GM19238 (cell line): ENCODE measurements around the gene PDCD6IP.

Experiments used
- DNase-seq: peaks from one replicate; pipeline ENCODE4 v3.0.0; 2011; ENCODE audit warnings: low spot score; ENCODE audit not compliant: insufficient read length

The PDCD6IP gene

DNA sequence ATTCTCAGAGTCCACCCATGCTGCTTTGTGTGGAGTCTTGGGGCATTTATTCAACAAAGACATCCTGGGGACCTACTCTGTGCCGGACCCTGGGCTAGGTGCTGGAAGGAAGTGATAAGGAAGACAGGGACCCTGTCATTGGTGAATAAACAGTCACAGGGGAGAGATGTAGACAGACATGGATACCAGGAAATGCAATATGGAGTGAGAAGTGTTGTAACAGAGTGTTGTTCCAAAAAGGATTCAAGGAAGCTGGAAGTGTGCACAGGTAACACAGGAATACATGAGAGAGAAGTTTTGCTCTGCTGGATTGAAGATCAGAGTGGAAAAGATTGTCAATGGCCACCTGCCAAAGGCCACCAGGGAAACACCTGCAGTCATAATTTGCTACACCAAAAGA, 89.0 kb downstream of the PDCD6IP start:
- no peak for DNase-seq

DNA sequence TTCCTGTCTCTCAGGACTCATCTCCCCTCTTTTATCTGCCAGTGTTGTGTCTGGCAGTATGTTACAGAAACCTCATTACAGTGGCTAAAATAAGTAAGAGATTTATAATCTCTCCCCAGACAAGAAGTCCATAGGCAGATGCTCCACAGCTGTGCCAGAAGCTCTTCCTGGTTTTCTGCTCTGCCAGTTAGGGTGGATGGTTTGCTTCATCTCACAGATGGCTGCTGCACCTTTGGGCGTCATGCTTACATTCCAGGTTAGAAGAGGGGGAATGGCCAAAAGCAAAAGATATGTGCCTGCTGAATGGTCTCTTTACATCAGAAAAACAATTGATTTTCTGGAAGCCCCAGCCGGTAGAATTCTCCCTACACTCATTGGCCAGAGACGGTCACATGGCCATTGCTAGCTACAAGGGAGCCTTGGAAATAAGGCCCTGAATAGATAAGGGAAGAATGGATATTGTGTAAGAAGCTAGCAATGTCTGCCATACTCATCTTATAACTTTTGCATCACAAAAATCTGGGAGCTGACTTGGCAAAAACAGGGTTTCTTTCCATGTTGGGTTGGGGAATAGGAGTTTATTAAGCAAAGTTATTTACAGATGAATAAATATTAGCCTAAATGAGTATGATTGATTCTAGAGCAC, 91.1 kb downstream of the PDCD6IP start:
- DNase-seq = no peak

DNA sequence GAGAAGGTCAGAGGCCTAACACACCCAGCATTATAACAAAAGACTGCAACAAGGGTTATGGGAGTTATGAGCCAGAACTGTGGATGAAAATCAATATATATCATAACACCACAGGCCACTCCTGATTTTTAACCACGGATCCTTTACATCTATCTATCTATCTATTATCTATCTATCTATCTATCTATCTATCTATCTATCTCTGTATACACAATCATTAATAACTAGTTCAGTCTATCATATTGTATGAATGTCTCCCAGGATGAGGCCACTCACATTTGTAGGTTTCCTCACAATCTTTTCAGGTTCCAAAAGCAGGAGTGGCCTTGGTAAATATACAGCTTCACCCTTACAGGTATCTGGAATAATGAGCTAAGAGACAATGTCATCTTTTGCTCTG, 94.2 kb downstream of the PDCD6IP start:
- no peak for DNase-seq

DNA sequence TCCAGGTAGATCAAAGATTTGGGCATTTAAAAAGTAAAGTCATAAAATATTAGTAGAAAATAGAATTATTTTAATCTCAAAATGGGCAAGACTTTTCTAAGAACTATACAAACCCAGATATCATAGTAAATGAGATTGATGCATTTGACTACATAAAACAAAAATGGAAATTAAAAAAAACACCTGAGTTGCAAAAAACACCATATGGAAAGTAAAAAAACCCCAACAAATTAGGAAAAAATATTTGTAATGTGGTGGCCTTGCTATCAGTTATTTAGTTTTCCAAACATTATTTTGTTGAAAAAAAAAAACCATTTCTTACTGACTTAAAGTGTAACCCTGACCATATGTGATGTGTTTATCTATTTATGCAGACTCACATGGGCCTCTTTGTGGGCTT, 97.2 kb downstream of the PDCD6IP start:
- DNase-seq = no peak

DNA sequence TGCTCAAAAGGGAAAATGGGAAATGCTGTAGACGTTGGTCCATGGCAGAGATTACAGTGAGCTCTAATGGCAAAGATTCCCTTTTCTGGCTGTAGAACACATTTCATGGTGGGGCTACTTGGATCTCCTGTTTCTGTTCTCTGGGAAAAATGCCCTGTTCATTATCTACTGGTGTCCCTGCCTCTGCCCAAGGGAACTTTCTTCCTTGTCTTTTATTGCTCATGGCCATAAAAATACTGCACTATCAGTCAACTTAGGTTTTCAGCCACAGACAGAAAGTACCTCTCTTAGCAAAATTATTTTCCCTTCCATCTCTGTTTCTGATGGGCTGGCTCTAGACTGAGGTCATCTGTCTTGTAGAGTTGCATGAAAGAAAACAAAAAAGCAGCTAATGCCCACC, 98.9 kb downstream of the PDCD6IP start:
- no peak for DNase-seq

DNA sequence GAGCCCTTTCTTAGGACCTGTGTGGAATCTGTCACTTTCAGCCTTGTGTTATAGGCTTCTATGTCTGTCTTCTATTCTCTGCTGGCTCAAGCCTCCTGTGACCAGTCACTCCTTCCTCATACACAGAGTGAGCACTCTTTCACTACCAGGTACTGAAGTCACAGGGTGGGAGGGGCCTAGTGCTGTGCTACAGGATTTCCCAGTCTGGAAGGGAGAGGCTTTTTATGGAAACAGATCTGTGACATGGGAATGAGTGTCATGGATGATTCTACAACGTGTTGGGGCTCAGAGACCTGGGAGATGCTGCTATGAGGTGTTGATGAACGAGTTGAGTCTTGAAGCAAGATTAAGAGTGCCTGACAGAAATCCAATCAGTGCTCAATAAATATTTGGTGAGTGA, 100.5 kb downstream of the PDCD6IP start:
- no peak for DNase-seq

DNA sequence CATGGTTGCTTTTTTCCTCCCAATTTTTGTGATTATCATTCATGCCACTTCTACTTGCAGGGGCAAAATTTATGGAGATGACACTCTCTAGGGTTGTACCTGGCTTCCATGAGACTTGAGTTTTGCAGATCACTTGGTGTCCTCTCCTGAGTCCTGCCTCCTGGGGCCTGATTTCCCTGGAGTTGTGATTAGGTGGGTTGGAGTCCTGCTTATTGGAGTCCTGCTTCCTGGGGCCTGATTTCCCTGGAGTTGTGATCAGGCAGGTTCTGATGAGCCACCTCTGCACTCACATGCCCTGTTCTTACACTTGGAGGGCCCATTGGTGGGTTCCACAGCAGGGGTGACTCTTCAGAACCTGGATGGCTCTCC, 102.0 kb downstream of the PDCD6IP start:
- no peak for DNase-seq

DNA sequence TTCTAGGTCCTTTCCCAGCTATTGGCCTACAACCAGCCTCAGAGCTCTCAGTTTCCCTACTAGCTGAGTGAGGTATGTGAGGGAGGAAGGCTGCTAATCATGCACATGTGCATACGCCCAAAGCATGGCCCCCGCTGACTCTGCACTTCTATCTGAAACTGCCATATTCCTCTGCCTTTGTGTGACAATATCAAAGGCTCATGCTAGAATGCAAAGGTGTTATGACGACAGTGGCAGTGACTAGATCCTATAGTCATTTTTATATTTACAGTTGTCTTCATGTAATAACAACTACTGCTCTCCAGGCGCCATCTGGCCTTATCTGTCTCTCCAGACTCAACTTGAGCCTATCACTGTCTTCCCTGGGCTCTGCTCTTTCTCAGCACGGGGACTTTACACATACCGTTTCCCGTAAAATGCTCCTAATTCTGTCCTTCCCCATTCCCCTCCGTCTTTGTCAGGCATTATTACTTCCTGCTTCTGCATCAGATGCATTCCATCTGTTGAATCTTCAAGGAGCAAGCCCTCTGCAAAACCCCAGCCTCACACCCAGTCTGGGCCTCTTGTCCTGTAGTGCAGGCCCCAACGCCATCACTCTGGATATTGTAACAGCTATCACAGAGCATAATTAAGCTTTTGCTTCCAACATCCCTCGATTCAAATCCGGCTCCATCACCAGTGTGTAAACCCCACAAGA, 102.5 kb downstream of the PDCD6IP start:
- DNase-seq = no peak

DNA sequence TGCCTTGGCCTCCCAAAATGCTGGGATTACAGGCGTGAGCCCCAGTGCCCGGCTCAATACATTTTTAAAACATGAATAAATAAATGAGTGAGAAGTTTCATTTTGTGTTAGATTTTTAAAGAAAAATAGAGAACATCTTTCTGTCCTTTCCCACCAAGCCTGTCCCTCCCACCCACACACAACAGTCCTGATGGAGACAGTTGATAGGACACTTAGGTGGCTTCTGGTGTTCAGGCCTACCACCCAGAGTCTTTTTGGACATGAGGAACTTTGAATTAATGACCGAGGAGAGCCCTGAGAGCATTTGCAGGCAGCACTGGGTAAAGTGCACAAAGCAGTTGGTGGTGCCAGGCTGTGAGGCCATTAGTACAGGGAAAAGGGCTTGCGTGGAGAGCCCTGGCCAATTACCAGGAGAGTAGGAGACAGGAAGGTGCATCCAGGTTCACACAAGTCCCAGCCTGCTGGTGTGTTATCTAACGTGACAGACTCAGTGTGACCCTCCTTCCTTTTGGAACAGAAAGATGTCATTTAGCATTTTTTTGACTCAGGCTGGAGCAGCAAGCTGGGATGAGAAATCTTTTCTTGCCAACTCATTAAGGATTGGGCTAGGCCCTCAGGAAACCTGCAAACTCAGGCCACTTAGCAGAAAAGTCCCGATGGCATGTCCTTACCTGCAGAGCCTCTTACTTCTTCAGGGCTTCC, 103.6 kb downstream of the PDCD6IP start:
- no peak for DNase-seq

DNA sequence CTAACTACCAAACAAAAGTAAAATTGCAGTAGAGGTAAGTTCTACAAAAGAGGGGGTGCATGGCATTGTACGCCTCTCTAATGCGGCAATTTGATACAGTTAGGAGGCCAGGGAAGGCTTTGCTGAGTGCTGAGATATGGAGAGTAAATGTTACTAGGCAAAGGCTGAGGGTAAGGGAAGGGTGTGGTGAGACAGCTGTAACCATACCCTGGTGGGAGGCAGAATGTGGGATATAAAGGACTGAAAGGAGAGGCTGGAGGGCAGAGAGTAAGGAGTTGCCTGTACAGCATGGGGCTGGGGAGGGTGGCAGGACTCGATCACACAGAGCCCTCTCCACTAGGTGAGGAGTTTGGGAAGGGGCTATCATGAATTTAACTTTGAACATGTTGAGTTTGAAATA, 106.3 kb downstream of the PDCD6IP start:
- DNase-seq = no peak

DNA sequence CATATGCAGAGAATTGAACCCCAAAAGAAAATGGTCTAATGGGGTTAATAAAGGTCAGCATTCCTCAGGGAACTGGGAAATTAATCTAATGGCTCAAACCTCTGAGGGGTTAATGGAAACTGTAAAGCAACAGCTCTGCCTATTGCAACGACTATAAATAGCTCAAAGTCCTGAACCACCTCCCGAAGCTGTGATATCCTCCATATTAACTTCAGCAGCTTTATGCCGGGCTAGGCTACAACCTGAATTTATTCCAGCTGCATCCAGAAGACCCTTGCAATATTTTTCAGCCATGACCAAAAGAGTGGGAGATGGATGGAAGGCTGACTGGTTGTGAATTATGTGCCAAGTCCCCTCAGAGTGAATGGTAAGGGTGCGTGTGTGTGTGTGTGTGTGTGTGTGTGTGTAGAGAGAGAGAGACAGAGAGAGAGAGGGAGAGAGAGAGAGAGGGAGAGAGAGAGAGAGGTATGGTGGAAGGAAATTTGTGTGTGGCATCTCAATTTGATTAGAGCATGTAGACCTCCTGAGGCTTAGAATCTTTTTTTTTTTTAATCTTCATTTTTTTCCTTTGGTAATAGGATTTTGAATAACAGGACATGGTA, 109.9 kb downstream of the PDCD6IP start:
- no peak for DNase-seq

DNA sequence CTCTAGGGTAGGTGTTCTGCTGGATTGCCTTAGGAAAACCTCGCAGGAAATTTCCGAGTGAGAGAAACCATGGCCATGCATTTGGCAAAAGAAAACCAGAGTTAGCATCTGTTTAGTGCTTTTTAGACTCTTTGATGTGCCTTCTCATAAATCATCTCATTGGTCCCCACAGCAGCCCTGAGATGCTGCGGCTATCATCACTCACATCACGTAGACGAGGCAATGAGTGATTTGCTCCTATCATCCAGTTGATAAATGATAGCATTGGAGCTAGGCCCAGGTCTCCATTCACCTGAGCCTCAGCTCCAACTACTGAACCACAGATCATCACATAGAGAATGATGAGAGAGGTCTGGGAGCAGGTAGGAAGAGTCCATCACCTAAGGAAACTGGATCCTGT, 111.1 kb downstream of the PDCD6IP start:
- DNase-seq = no peak

DNA sequence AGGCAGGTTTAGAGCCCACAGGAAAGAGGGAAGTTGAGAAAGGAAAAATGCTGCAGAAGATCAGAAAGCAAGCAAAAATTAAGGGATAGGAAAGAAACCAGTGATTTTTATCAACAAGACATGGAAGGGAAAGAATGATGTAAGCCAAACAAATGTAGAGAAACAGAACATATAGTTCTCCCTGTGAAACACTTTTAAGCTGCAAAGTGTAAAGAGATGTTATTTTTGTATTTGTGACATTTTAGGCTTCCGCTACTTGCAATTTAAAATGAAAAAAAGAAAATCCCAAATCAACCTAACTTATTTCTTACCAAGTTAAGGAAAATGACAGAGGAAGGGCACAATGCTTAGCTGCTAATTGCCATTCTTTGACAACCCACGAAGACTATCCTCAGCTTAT, 111.6 kb downstream of the PDCD6IP start:
- DNase-seq = no peak

DNA sequence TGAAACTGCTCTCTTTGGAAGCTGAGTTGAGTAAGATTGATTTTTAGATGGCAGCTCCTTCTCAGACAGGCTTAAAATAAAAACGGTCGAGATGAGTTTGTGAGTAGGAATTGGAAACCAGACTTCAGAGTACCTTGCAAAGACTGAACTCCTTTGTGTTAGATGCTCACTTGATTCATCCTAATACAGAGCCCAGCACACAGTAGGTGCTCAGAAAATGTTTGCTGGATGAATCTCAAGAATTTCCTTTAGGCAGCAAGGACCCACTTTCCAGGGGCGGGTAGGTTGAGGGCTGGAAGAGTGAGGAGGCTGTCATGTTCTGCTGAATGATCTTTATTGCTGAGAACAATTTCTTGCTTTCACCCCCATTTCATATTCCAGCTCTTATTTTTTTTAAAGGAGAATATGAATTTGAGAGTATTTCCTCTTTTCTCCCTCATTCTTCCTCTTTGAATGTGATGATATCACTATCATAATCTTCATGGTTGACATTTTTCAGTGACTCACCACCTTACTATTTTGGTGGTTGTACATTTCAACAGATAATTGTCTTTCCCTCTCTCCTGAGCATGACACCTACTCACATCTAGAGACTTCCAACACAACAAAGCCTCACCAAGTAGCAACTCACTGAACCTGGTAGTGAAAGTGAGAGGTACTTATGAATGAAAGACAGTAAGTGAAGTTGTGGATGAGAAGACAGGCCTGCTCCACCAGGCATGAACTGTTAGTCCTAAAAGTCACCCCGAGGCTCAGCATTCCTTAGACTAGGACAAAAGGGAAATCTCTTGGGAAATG, 113.3 kb downstream of the PDCD6IP start:
- no peak for DNase-seq

DNA sequence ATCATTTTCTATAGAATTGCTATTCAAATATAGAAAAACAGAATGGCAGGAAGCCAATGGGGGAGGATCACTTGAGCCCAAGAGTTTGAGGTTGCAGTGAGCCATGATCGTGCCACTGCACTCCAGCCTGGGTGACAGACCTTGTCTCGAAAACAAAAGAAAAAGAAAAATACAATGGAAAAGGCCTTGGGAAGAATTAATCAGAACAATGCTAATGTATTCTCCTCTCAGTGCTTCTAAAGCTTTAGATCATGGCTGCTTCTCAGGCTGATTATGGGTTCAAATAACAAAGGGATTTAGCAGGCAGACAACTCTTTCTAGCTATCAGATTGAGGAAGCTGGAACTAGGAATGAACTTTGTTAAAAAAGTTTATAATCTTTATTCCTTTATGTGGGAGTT, 115.8 kb downstream of the PDCD6IP start:
- no peak for DNase-seq

DNA sequence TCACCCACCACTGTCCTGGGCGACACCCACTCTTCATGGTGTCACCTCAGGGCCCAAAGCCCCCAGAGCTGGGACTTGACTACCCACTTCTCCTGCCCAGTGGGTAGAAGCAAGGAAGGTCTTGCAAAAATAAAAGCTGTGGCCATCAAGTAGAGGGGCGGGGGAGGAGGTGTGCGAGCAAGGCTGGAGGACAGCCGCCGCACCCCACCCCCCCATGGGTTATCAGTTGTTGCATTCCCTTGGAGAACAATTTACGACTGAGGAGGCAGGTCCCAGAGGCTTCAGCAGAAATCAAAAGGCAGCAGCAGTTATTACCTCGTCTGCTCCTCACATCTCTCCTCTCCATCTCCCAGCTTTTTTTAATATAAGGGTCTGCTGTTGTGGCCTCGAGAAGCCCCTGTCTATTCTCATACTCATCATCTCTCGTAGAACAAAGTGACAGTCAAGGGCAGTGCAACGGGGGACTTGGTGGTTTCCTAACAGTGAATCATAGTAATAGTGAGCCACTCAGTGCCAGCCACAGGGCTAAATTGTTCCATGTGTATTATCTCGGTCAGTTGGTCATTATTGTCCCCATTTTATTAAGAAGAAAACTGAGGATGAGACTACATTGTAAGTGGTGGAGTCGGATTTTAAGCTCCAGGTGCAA, 116.4 kb downstream of the PDCD6IP start:
- DNase-seq = no peak

DNA sequence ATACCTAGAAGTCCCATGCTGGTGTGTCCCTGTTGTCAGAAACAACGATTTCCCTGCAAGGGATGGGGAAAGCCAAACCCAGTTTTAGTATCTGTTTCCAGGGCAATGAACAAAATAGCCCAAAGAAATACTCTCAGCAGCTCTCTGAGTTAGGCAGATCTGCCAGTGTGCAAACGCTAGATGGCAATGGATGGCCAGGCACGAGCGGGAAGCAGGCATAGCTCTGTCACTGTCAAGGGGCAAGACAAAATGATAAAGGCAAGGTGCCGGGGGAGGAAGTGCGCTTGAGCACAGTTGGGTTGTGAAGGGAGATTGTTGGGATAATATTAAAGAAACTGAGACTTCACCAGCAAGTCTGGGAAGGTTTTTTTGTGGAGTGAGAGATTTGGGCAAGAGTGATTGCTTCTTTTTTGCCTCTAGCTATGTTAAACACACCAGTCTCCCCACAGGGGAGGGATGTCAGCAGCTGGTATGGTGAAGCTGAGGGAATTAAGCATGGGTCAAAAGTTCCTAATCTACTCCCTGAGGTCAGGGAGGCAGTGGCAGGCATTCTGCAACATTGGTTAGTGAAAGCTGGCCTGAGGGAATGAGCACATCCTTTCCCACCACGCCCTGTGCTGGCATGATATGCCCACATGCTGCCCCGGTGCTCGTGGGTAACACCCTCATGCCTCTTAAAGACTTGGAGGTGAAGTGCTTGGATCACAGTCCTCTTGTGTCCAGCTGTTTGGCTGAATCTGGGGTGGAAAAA, 117.5 kb downstream of the PDCD6IP start:
- no peak for DNase-seq

DNA sequence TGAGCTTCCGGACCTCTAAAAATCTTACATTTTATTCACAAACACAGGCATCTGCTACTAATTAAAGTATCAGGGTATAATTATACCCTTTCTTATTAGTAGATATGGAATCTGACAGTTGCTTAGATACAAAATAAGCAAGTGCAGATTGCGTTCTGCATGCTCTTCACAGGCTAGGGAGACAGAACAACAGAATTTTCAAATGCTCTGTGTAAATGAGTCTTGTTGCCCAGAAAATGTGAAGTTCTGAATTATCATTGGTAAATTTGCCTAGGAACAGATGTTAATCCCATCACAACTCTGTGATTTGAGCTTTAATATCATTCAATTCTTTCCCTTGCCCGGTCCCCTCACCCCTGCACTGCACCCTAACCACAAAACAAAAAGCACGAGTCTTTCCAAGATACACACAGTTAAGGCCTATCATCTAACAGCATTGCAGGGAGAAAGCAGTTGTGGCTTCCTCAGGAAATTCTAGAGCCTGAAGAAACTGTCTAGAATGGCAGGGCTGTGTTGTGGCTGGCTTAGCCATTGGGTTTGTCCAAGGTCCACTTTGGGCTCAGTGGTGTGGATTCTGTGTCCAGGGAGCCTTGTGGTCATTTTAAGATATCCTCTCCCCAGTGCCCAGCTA, 119.8 kb downstream of the PDCD6IP start:
- DNase-seq = no peak
